Upper lobe of left lung (tissue), 4 donors: ENCODE measurements around the gene NPTXR.

Source experiments
- CTCF ChIP-seq, 6 experiments: fragments of 450-650 bp in 4 of 6; fragments of 200-600 bp in 2 of 6; sonication (generic) in 2 of 6; IDR thresholded peaks; one replicate each; pipeline ENCODE4 v1.5.1; 2016 to 2019; ENCODE audit warnings: antibody characterized with exemption in 6 of 6
- EP300 ChIP-seq, 4 donors: sonication (generic); formaldehyde crosslinking; IDR thresholded peaks; one replicate each; pipeline ENCODE4 v1.5.1; 2017; ENCODE audit warnings: antibody characterized with exemption in 4 of 4, control low read depth in 2 of 4
- POLR2AphosphoS5 ChIP-seq, 2 donors: sonication (generic); formaldehyde crosslinking; IDR thresholded peaks; one replicate each; pipeline ENCODE4 v1.5.1; 2017; ENCODE audit warnings: antibody characterized with exemption in 2 of 2

GRCh38 chr22:38793317-38793716, 50.5 kb downstream of the NPTXR start:
- TF ChIP-seq POLR2AphosphoS5 (IDR thresholded peaks at IDR 0.05), result no peak
- no peak for TF ChIP-seq EP300 (IDR thresholded peaks at IDR 0.05)
- no peak for TF ChIP-seq CTCF (IDR thresholded peaks at IDR 0.05)
